HFFc6 (cell line): ENCODE data around the gene CPLANE2. TPM values are rescaled to one million over a fixed set of nuclear protein-coding genes. Genes with fewer than 3 reads are reported as not detected.
A peak's percentile ranks its signal among the peaks of the same experiment; 100 is the strongest.

Source experiments
- DNase-seq: peaks from one replicate; pipeline ENCODE4 v3.0.0-alpha.2; 2018
- H3K27ac Mint-ChIP-seq: 2 replicates; pipeline ENCODE4 v1.8.0; 2020; ENCODE audit warnings: mild to moderate bottlenecking, mixed read lengths
- H3K27me3 Mint-ChIP-seq: 2 replicates; pipeline ENCODE4 v1.8.0; 2021; ENCODE audit warnings: mild to moderate bottlenecking, moderate library complexity, mixed read lengths; ENCODE audit not compliant: insufficient read depth
- H3K36me3 Mint-ChIP-seq: 2 replicates; pipeline ENCODE4 v1.8.0; 2021; ENCODE audit warnings: low read depth, mixed read lengths
- H3K4me1 Mint-ChIP-seq: 2 replicates; pipeline ENCODE4 v1.8.0; 2020; ENCODE audit warnings: low read depth, mixed read lengths
- H3K4me3 Mint-ChIP-seq: 2 replicates; pipeline ENCODE4 v1.8.0; 2020; ENCODE audit warnings: mild to moderate bottlenecking, moderate library complexity, mixed read lengths
- H3K9me3 Mint-ChIP-seq: 2 replicates; pipeline ENCODE4 v1.8.0; 2020; ENCODE audit warnings: mild to moderate bottlenecking, mixed read lengths
- total RNA-seq, 6 experiments: library from RNA; stranded (reverse); fragmentation: NEBNext Ultra II Directional; extraction: Animal tissue kit (Norgen Biotek cat#: 25700); gene quantifications; 2 replicates in 1 of 6; 3 replicates in 5 of 6; pipeline ENCODE4 v1.2.3, GENCODE V29; 2021
- TF ChIP-seq, protein P1 (sequence below): fragments of 200-600 bp; sonication (generic); IDR thresholded peaks from 2 replicates; pipeline ENCODE4 v1.5.0; 2021; ENCODE audit warnings: antibody characterized with exemption, mild to moderate bottlenecking

CPLANE2 gene
- total RNA-seq, 6 experiments from 2014 or later, result 6.5 to 11.8 (median 7.5) TPM

DNA sequence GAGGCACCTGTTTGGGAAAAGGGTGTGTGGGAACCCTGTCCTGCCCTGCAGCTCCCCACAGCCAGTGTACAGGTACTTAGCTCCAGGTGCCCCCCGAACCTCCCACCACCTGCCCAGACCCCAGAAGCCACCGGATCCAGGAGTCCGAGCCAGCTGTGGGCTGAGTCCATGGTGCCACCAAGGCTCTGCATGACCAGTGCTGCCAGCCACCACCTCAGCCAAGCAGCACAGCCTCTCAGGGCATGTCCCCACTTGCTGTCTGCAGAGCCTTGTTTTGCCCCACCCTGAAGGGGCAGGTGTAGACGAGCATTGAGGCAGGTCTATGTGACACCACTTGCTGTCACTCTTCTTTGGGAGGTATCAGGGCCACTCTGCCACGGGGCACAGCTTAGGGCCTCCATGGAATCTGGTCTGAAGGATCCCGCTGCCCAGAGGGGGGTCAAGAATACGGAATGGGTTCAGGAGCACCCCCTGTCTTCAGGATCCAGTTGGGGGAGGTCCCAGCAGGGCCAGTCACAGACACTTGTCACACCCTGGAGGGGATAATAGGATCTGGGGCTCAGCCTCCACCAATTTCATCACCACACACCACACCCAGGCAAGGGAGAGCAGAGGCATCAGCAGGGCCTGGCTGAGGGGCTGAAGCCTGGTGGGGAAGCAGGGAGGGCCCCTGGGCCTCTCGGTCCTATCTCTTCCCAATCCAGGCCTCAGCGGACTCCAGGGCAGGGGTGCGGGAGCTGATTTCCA is 52.3 kb downstream of the CPLANE2 start:
- Mint-ChIP-seq H3K4me1 (peaks cover 67% of the 10 kb centered on the region), H3K27me3 (no peaks in the 10 kb centered on the region; the same call in 1 of the 2 replicates), H3K36me3 (no peaks in the 10 kb centered on the region), H3K9me3 (no peaks in the 10 kb centered on the region), H3K4me3 (no peak overlapping the region), H3K27ac (no peak overlapping the region)
- no peak for DNase-seq
- TF ChIP-seq, protein P1, sequence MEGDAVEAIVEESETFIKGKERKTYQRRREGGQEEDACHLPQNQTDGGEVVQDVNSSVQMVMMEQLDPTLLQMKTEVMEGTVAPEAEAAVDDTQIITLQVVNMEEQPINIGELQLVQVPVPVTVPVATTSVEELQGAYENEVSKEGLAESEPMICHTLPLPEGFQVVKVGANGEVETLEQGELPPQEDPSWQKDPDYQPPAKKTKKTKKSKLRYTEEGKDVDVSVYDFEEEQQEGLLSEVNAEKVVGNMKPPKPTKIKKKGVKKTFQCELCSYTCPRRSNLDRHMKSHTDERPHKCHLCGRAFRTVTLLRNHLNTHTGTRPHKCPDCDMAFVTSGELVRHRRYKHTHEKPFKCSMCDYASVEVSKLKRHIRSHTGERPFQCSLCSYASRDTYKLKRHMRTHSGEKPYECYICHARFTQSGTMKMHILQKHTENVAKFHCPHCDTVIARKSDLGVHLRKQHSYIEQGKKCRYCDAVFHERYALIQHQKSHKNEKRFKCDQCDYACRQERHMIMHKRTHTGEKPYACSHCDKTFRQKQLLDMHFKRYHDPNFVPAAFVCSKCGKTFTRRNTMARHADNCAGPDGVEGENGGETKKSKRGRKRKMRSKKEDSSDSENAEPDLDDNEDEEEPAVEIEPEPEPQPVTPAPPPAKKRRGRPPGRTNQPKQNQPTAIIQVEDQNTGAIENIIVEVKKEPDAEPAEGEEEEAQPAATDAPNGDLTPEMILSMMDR, result no peak

DNA sequence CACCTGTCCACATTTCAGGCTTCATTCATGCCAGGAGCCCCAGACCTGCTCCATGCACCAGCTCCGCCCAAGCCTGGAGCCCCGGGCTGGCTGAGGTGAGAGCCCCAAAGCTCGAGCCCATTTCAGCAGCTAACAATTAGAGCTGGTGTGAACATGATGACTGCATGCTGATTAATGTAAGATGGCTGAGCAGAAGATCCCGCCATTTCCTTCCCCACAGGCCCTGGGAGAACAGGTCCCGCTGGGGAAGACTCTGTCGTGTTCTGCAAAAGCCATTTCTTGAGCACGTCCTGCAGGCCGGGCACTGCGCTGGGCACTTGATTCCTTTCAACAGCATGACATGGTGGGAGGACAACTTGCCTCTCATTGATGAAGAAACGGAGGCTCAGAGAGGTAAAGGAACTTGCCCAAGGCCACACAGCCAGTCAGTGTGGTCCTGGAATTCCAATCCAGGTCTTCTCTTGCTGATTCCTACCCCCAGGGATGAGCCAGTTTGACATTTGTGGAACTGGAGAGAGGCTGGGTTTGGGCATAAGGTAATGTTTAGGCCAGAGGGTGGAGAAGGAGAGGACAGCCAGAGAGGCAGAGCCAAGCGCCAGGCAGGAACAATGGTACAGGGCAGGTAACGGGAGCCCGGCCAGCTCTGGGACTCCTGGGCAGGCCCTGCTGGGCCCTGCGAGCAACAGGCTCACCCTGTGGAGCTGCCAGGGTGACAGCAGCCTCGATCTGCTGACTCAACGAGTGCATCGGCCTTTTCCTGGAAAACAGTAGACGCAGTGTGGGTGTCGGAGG is 53.0 kb downstream of the CPLANE2 start:
- H3K4me1 Mint-ChIP-seq, result peaks cover 64% of the 10 kb centered on the region
- DNase-seq, result no peak
- no peaks in the 10 kb centered on the region for H3K9me3 Mint-ChIP-seq
- TF ChIP-seq, protein P1, result no peak
- no peak overlapping the region for H3K4me3 Mint-ChIP-seq
- peak overlapping the region; percentile 10; the same call in 1 of the 2 replicates for H3K27ac Mint-ChIP-seq
- H3K27me3 Mint-ChIP-seq, result no peaks in the 10 kb centered on the region; the same call in 1 of the 2 replicates
- H3K36me3 Mint-ChIP-seq, result no peaks in the 10 kb centered on the region

DNA sequence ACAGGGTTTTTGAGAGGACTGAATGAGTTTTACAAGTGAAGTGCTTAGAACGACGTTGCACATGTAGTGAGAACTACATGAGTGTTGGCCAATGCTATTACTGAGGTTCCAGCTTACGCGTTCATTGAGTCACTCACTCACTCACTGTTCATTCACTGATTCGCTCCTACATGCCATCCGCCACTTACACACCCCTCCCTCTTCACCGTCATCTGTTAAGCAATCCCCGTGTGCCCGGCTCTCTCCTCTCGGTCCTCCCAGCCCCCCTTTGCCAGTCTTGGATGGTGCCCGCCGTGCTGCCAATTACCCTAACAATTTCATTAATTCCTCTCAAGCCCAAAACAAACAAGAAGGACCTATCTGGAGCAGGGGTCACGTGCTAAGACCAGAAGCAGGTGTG is 53.8 kb downstream of the CPLANE2 start:
- Mint-ChIP-seq H3K9me3 (no peaks in the 10 kb centered on the region), H3K36me3 (peaks cover 4% of the 10 kb centered on the region; the same call in 1 of the 2 replicates), H3K27ac (peak overlapping the region; percentile 41), H3K4me3 (no peak overlapping the region), H3K27me3 (no peaks in the 10 kb centered on the region; the same call in 1 of the 2 replicates), H3K4me1 (peaks cover 64% of the 10 kb centered on the region)
- DNase-seq, result no peak
- TF ChIP-seq, protein P1, result no peak

DNA sequence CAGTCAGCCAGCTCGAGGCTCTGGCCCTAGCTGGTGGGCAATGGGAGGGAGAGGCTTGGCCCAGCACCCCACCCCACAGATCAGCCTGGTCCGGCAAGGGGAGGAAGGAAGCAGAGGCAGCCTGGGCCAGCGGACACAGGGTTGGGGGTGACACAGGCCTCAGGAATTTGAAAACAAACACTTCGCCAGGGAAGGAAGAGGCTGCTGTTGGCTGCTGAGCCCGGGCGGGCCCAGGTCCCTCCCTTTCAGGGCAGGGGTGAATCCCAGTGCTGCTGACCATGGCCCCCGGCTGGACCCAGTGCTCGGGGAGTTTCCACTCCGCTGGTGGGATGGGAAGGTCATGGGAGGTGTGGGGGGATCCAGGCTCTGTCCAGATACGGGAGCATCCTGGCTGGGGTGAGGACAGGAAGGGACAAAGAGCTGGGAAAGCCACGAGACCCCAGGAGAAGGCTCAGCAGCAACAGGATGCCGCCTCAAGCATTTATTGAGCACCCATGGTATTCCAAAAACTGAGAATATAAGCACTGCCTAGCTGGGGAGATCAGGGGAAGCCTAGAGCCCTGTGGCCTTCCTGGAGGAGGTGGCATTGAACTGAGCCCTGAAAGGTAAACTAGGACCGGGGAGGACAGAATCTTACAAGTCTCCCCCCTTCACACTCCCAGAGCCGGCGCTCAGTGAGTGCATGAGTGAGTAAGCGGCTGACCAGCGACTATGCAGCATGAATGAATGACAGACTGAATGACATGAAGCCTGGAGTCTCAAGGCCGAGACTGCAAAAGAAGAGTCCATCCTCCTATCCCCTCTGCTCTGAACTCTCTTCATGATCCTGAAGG is 54.9 kb downstream of the CPLANE2 start:
- DNase-seq, result peak; percentile 88
- peaks cover 64% of the 10 kb centered on the region for H3K4me1 Mint-ChIP-seq
- no peaks in the 10 kb centered on the region for H3K9me3 Mint-ChIP-seq
- TF ChIP-seq, protein P1, result no peak
- H3K27ac Mint-ChIP-seq, result peak overlapping the region; percentile 99
- peak overlapping the region; percentile 83 for H3K4me3 Mint-ChIP-seq
- H3K27me3 Mint-ChIP-seq, result no peaks in the 10 kb centered on the region; the same call in 1 of the 2 replicates
- peaks cover 4% of the 10 kb centered on the region; the same call in 1 of the 2 replicates for H3K36me3 Mint-ChIP-seq

Other genes with a start within 250 kb of the CPLANE2 start
- gene SRARP, start 232.9 kb downstream of the CPLANE2 start, total RNA-seq, result not detected
- gene HSPB7, start 219.1 kb downstream of the CPLANE2 start, total RNA-seq, result 10 to 100 TPM; 15.5 to 40.6 (median 33.0) TPM
- not detected for gene CLCNKA, start 215.1 kb downstream of the CPLANE2 start, total RNA-seq
- gene CLCNKB, start 193.4 kb downstream of the CPLANE2 start, total RNA-seq, result under 1 TPM in 2 of 6 experiments, not detected in 4; 0.10 to 0.14 TPM
- gene FAM131C, start 163.5 kb downstream of the CPLANE2 start, total RNA-seq, result 1 to 10 TPM in 1 of 6 experiments, under 1 TPM in 5; 0.26 to 1.3 (median 0.74) TPM
- gene EPHA2, start 81.1 kb downstream of the CPLANE2 start, total RNA-seq, result 100 to 1,000 TPM in 1 of 6 experiments, 10 to 100 TPM in 5; 77.3 to 106 (median 81.2) TPM
- gene ARHGEF19, start 24.5 kb downstream of the CPLANE2 start, total RNA-seq, result 1 to 10 TPM; 5.5 to 9.0 (median 7.2) TPM
- gene FBXO42, start 115.3 kb upstream of the CPLANE2 start, total RNA-seq, result 10 to 100 TPM; 11.5 to 15.2 (median 13.4) TPM
- 100 to 1,000 TPM; 210 to 246 (median 229) TPM for gene SZRD1, start 130.1 kb upstream of the CPLANE2 start, total RNA-seq
- under 1 TPM in 1 of 6 experiments, not detected in 5; 0.07 TPM for gene SPATA21, start 200.2 kb upstream of the CPLANE2 start, total RNA-seq
- 10 to 100 TPM; 55.6 to 73.1 (median 62.8) TPM for gene NECAP2, start 203.5 kb upstream of the CPLANE2 start, total RNA-seq